WTC11 (cell line): ENCODE data around the gene GPBP1L1. TPM values are rescaled to one million over a fixed set of nuclear protein-coding genes. Genes with fewer than 3 reads are reported as not detected.

Source experiments
- ATAC-seq: fragments of 200-7000 bp; cut with Tn5 transposase; 2 replicates; pipeline ENCODE4 v1.10.0; 2021; ENCODE audit warnings: mild to moderate bottlenecking, moderate library complexity
- CTCF ChIA-PET: fragments of 300-600 bp; sonication (Branson Sonifier 250); formaldehyde crosslinking; loops from one replicate; lab custom pipeline; 2021; ENCODE audit warnings: antibody characterized with exemption; lab: Charles Lee
- POLR2A ChIA-PET: fragments of 350-600 bp; sonication (Branson Sonifier 250); formaldehyde crosslinking; loops from one replicate; lab custom pipeline; 2021; ENCODE audit warnings: antibody characterized with exemption; lab: Charles Lee
- DNase-seq: peaks from one replicate; pipeline ENCODE4 v3.0.0; 2021; ENCODE audit warnings: low spot score
- H3K27ac Mint-ChIP-seq: 2 replicates; pipeline ENCODE4 v1.8.0; 2021; ENCODE audit warnings: mixed read lengths
- H3K27me3 Mint-ChIP-seq: 2 replicates; pipeline ENCODE4 v1.8.0; 2021; ENCODE audit warnings: low read depth, mild to moderate bottlenecking, moderate library complexity, mixed read lengths
- H3K36me3 Mint-ChIP-seq: 2 replicates; pipeline ENCODE4 v1.8.0; 2021; ENCODE audit warnings: mixed read lengths
- H3K4me1 Mint-ChIP-seq: 2 replicates; pipeline ENCODE4 v1.8.0; 2022; ENCODE audit warnings: mixed read lengths
- H3K4me3 Mint-ChIP-seq: 2 replicates; pipeline ENCODE4 v1.8.0; 2021; ENCODE audit warnings: mild to moderate bottlenecking, moderate library complexity, mixed read lengths
- H3K9me3 Mint-ChIP-seq: 2 replicates; pipeline ENCODE4 v1.8.0; 2021; ENCODE audit warnings: mixed read lengths
- ATF1 ChIP-seq: sonication (generic); formaldehyde crosslinking; IDR thresholded peaks from 2 replicates; pipeline ENCODE4 v1.8.1; 2023; ENCODE audit warnings: mild to moderate bottlenecking, moderate library complexity, missing genetic modification reagents
- ATF6 ChIP-seq: sonication (generic); formaldehyde crosslinking; IDR thresholded peaks from 2 replicates; pipeline ENCODE4 v1.8.1; 2023; ENCODE audit warnings: mild to moderate bottlenecking, missing genetic modification reagents
- ERG ChIP-seq: fragments of 250-450 bp; sonication (Bioruptor Pico); IDR thresholded peaks from 2 replicates; pipeline ENCODE4 v1.8.0; 2021; ENCODE audit warnings: mild to moderate bottlenecking
- ESRRA ChIP-seq: sonication (generic); formaldehyde crosslinking; IDR thresholded peaks from 2 replicates; pipeline ENCODE4 v1.8.1; 2022; ENCODE audit warnings: mild to moderate bottlenecking, missing genetic modification reagents, borderline replicate concordance
- MAX ChIP-seq: sonication (generic); formaldehyde crosslinking; IDR thresholded peaks from 2 replicates; pipeline ENCODE4 v1.8.0; 2022; ENCODE audit warnings: mild to moderate bottlenecking, missing genetic modification reagents
- NFATC4 ChIP-seq: fragments of 250-450 bp; sonication (Bioruptor Pico); IDR thresholded peaks from 2 replicates; pipeline ENCODE4 v1.9.0; 2021; ENCODE audit warnings: mild to moderate bottlenecking
- NR1H2 ChIP-seq: sonication (generic); formaldehyde crosslinking; IDR thresholded peaks from 2 replicates; pipeline ENCODE4 v1.9.0; 2021; ENCODE audit warnings: mild to moderate bottlenecking, moderate library complexity, missing genetic modification reagents
- SMAD3 ChIP-seq: sonication (generic); formaldehyde crosslinking; IDR thresholded peaks from 2 replicates; pipeline ENCODE4 v1.8.0; 2022; ENCODE audit warnings: missing genetic modification reagents, mild to moderate bottlenecking, borderline replicate concordance
- SP1 ChIP-seq: sonication (generic); formaldehyde crosslinking; conservative IDR thresholded peaks from 2 replicates; pipeline ENCODE4 v1.8.1; 2022; ENCODE audit warnings: missing genetic modification reagents
- TCF7 ChIP-seq: sonication (generic); formaldehyde crosslinking; IDR thresholded peaks from 2 replicates; pipeline ENCODE4 v1.8.0; 2022; ENCODE audit warnings: mild to moderate bottlenecking, low read depth, missing genetic modification reagents, moderate library complexity
- TEAD4 ChIP-seq: sonication (generic); formaldehyde crosslinking; IDR thresholded peaks from 2 replicates; pipeline ENCODE4 v1.8.0; 2022; ENCODE audit warnings: mild to moderate bottlenecking, missing genetic modification reagents
- USF1 ChIP-seq: sonication (generic); formaldehyde crosslinking; IDR thresholded peaks from 2 replicates; pipeline ENCODE4 v1.8.0; 2022; ENCODE audit warnings: mild to moderate bottlenecking, missing genetic modification reagents
- ZNF219 ChIP-seq: sonication (generic); formaldehyde crosslinking; IDR thresholded peaks from 2 replicates; pipeline ENCODE4 v1.8.0; 2023; ENCODE audit warnings: missing genetic modification reagents, mild to moderate bottlenecking, borderline replicate concordance
- ZNF317 ChIP-seq: sonication (generic); formaldehyde crosslinking; IDR thresholded peaks from 2 replicates; pipeline ENCODE4 v1.8.1; 2023; ENCODE audit warnings: low read depth, mild to moderate bottlenecking, moderate library complexity, missing genetic modification reagents, borderline replicate concordance
- ZNF396 ChIP-seq: fragments of 250-450 bp; sonication (Bioruptor Pico); IDR thresholded peaks from 2 replicates; pipeline ENCODE4 v1.8.0; 2021; ENCODE audit warnings: mild to moderate bottlenecking, moderate library complexity, borderline replicate concordance
- ZNF671 ChIP-seq: fragments of 250-450 bp; sonication (Bioruptor Pico); IDR thresholded peaks from 2 replicates; pipeline ENCODE4 v1.8.0; 2021; ENCODE audit warnings: mild to moderate bottlenecking
- total RNA-seq: library from RNA; stranded (reverse); gene quantifications from 3 replicates; pipeline ENCODE4 v1.2.3, GENCODE V29; 2021
- TF ChIP-seq, protein P1 (sequence below): sonication (generic); formaldehyde crosslinking; IDR thresholded peaks from 2 replicates; pipeline ENCODE4 v1.8.1; 2022; ENCODE audit warnings: mild to moderate bottlenecking, missing genetic modification reagents, moderate library complexity, borderline replicate concordance

GPBP1L1 gene
- total RNA-seq, 1 experiment from 2014 or later, result 126 TPM

- CTCF ChIA-PET, result interaction anchor here (0.8 to 1.2 kb wide), 2 partner anchors 261 to 603 kb away, joined by 3 read pairs; no protein-coding TSS in a partner anchor
- Mint-ChIP-seq H3K4me3 (no peak overlapping the region), H3K36me3 (peaks cover 31% of the 10 kb centered on the region), H3K27ac (0 out of 2 replicates have a peak overlapping the region, but pooled peaks have one; percentile 27), H3K27me3 (no peaks in the 10 kb centered on the region), H3K4me1 (peaks cover 4% of the 10 kb centered on the region; the same call in 1 of the 2 replicates), H3K9me3 (no peaks in the 10 kb centered on the region)
- DNase-seq, result no peak
- POLR2A ChIA-PET, result interaction anchor here (0.8 kb wide), 1 partner anchor 37 kb away, joined by 3 read pairs; no protein-coding TSS in a partner anchor
- no peak for TF ChIP-seq TEAD4 (CRISPR knock-in tag)
- no peak for TF ChIP-seq ZNF671 (CRISPR knock-in tag)
- no peak for TF ChIP-seq NR1H2
- TF ChIP-seq, protein P1, sequence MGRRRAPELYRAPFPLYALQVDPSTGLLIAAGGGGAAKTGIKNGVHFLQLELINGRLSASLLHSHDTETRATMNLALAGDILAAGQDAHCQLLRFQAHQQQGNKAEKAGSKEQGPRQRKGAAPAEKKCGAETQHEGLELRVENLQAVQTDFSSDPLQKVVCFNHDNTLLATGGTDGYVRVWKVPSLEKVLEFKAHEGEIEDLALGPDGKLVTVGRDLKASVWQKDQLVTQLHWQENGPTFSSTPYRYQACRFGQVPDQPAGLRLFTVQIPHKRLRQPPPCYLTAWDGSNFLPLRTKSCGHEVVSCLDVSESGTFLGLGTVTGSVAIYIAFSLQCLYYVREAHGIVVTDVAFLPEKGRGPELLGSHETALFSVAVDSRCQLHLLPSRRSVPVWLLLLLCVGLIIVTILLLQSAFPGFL (CRISPR knock-in tag), result no peak
- TF ChIP-seq ESRRA (CRISPR knock-in tag), result no peak
- TF ChIP-seq TCF7 (CRISPR knock-in tag), result no peak
- TF ChIP-seq ATF1, result no peak
- no peak for TF ChIP-seq MAX (CRISPR knock-in tag)
- no peak for TF ChIP-seq USF1
- TF ChIP-seq ZNF219 (CRISPR knock-in tag), result no peak
- ATAC-seq, result no peak
These were observed 64.9 kb downstream of the GPBP1L1 start for GRCh38 chr1:45621501-45621836.

DNA sequence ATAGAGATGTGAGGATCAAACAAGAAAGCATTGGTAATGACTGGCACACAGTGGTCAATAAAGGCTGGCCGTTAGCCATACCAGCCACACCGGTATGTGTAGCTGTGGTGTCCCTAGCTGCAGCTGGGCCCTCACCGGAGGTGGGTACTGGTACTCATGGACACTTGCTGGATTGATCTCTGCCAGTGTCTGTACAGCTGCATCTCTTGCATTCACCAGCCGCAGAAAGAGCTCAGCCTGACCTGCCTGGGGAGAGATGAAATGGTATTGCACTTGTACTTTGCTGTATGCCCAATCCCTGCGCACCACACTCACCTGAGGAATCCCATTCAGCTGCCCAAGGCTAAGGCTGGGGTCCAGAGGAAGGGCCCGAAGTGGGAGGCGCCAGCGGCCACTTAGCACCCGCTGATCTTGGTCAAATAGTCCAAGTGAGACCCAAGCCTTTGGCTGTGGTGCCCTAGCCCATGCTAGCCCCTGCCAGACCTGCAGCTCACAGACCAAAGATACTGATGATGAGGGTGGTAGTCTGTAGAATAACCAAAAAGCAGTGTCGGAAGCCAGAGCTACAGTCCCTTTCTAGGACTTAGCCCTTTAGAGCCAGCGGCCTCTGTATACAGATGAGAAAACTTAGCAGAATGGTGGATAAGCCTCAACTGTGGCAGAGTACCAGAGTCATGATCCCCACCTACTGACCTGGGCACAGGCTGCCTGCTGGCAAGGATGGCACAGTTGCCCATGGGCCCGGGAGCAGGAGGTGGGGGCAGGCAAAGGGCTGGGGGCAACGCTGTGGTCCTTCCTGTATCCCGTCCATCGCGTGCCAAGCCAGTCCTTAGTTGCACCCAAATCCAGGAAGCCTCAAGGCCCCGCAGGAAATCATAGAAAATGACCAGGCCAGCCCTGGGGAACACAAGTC lies 65.5 kb downstream of the GPBP1L1 start:
- H3K9me3 Mint-ChIP-seq, result no peaks in the 10 kb centered on the region
- POLR2A ChIA-PET, result interaction anchor here (0.6 kb wide), 1 partner anchor 18 kb away, joined by 3 read pairs; no protein-coding TSS in a partner anchor
- no peaks in the 10 kb centered on the region for H3K27me3 Mint-ChIP-seq
- ATAC-seq, result peak; percentile 2; the same call in 1 of the 2 replicates
- DNase-seq, result no peak
- no peak for TF ChIP-seq MAX (CRISPR knock-in tag)
- TF ChIP-seq ATF6 (CRISPR knock-in tag), result no peak
- TF ChIP-seq NFATC4, result 0 out of 2 replicates have a peak, but pooled peaks have one; percentile 3
- TF ChIP-seq ZNF396 (CRISPR knock-in tag), result no peak
- no peak for TF ChIP-seq SP1 (CRISPR knock-in tag)
- TF ChIP-seq ERG (CRISPR knock-in tag), result no peak
- TF ChIP-seq ZNF317, result no peak
- no peak for TF ChIP-seq SMAD3 (CRISPR knock-in tag)
- H3K4me1 Mint-ChIP-seq, result peaks cover 4% of the 10 kb centered on the region; the same call in 1 of the 2 replicates
- CTCF ChIA-PET, result interaction anchor here (1.2 kb wide), 1 partner anchor 602 kb away, joined by 3 read pairs; no protein-coding TSS in a partner anchor
- H3K36me3 Mint-ChIP-seq, result peaks cover 36% of the 10 kb centered on the region
- H3K4me3 Mint-ChIP-seq, result no peak overlapping the region
- H3K27ac Mint-ChIP-seq, result peak overlapping the region; percentile 84; the same call in 1 of the 2 replicates
